ENCODE data around the gene ICAM5.
"Not testable (repeated sequence)": the region's sequence is repeated elsewhere in the genome, so short reads cannot be mapped to it uniquely, and the experiment has no call there.

Gene ICAM5, protein sequence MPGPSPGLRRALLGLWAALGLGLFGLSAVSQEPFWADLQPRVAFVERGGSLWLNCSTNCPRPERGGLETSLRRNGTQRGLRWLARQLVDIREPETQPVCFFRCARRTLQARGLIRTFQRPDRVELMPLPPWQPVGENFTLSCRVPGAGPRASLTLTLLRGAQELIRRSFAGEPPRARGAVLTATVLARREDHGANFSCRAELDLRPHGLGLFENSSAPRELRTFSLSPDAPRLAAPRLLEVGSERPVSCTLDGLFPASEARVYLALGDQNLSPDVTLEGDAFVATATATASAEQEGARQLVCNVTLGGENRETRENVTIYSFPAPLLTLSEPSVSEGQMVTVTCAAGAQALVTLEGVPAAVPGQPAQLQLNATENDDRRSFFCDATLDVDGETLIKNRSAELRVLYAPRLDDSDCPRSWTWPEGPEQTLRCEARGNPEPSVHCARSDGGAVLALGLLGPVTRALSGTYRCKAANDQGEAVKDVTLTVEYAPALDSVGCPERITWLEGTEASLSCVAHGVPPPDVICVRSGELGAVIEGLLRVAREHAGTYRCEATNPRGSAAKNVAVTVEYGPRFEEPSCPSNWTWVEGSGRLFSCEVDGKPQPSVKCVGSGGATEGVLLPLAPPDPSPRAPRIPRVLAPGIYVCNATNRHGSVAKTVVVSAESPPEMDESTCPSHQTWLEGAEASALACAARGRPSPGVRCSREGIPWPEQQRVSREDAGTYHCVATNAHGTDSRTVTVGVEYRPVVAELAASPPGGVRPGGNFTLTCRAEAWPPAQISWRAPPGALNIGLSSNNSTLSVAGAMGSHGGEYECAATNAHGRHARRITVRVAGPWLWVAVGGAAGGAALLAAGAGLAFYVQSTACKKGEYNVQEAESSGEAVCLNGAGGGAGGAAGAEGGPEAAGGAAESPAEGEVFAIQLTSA
- 3.2 to 11.7 reads per million in 2 donors for total RNA-seq

- DNase-seq, result peak; percentile 35
Measured at GRCh38 chr19:10289836-10290356, at the start of gene ICAM5. ICAM5 (plus strand) TSS chr19:10289952; CDS start chr19:10290044, 92 bp downstream.

- not testable (repeated sequence) for DNase-seq
Measured at GRCh38 chr19:10241826-10242449, 47.8 kb upstream of the ICAM5 start.

- no peak for DNase-seq
Measured at GRCh38 chr19:10243606-10244005, 46.1 kb upstream of the ICAM5 start.

DNA sequence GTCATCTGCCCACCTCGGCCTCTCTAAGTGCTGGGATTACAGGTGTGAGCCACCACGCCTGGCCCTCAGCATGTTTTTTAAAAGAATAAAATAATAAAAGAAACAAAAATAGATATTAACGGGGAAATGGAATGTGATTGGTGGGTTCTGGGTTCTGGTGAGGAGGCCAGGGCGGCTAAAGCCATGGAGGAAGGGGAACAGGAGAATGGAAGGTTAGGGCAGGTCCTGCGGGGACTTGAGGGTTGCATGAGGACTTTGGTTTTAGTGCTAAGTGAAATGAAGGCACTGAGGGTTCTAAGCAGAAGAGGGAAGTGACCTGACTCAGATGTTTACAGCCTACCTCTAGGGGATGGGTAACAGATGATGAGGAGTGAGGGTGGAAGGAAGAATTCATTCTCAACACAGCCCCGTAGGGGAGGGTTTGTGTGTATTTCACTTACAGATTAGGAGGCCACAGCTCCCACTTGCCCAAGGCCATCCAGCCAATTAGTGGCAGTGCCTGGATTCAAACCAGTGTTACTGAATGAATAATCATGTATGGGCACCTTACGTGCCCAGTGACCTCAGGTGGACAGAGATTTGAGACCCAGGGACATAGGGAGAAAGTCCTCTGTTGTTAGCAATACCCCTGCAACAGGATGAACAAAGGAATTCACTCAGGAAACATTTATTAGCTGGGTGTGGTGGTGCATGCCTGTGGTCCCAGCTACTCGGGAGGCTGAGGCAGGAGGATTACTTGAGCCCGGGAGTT is 44.4 kb upstream of the ICAM5 start:
- no peak for DNase-seq

- no peak for DNase-seq
Measured at GRCh38 chr19:10246511-10246910, 43.2 kb upstream of the ICAM5 start.

DNA sequence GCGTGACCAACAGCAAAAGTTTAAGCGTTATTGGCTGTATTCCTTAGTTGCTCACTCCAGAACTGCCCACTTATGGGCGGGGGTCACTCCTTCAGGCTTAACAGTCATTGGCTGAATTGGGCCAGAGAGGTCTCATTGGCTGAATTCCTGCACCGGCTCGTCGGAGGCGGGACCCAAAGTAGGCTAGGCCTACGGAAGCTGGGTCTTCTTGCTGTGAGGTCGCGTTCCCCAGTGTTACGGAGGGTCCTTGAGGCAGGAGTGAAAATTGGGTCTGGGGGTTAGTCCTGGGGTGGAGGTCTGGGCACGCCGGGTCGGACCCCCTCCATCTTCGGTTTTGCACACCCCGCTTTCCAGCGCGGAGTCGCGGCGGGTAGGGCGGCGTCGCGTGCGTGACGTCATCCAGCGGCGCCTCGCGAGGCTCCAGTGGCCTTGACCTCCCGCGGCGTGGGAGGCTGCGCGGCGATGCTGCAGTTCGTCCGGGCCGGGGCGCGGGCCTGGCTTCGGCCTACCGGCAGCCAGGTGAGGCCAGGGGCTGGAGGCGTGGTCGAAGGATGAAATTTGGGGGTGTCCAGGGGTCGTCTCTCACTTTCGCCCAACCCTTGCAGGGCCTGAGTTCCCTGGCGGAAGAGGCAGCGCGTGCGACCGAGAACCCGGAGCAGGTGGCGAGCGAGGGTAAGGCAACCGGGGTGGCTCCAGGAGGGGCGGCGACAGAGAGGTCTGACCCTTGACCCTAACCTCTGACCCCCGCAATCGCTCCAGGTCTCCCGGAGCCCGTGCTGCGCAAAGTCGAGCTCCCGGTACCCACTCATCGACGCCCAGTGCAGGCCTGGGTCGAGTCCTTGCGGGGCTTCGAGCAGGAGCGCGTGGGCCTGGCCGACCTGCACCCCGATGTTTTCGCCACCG is 37.7 kb upstream of the ICAM5 start, which contains the start of gene MRPL4:
Gene MRPL4 (plus strand): TSS at position 423 of the 903 bp plus-strand sequence. CDS start 40 bp downstream, at position 463.
- DNase-seq, result peak; percentile 80

GRCh38 chr19:10252707-10253106 is 37.0 kb upstream of the ICAM5 start:
- DNase-seq, result no peak

DNA sequence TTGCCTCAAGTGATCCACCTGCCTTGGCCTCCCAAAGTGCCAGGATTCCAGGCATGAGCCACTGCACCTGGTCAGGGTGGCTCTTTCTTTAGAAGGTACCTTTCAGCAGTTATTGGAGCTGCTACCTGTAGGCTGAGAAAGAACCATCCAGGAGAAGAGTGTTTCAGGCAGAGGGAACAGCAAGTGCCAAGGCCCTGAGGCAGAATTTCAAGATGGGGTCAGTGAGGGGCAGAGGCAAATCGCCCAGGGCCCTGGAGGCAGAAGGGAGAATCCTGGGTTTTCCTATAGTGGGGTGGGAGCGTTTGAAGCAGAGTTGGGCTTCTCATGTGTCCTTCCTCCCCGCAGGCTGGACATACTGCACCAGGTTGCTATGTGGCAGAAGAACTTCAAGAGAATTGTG is 35.5 kb upstream of the ICAM5 start:
- no peak for DNase-seq

GRCh38 chr19:10255358-10255757 is 34.4 kb upstream of the ICAM5 start:
- no peak for DNase-seq

- no peak for DNase-seq
Measured at GRCh38 chr19:10256551-10256950, 33.2 kb upstream of the ICAM5 start.

DNA sequence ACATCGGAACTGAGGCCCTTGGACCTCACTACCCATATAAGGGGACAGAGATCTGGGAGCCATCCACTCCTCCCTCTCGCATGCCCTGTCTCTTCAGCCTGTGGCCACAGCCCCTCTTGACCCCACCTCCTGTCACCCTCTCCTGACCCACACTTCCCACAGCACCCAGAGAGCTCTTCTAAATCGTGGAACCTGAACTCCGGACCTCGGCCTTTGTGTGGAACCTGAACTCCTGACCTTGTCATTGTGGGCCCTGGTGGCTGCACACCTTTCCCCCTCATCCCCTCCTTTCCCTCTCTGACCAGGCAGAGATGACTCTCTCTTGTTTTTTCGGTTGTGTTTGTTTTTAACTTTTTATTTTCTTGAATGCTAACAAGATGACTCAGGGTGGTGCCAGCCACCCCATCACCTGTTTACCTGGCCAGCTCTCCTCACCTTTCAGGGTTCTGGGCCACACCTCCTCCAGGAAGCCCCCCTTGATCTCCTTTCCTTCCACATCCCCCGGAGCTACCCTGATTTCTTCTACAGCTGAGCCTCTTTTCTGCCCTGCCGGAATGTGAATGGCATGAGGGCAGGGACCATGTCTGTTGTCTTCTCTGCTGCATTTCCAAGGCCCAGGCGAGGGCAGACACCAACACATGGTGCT is 32.7 kb upstream of the ICAM5 start:
- DNase-seq, result no peak

DNA sequence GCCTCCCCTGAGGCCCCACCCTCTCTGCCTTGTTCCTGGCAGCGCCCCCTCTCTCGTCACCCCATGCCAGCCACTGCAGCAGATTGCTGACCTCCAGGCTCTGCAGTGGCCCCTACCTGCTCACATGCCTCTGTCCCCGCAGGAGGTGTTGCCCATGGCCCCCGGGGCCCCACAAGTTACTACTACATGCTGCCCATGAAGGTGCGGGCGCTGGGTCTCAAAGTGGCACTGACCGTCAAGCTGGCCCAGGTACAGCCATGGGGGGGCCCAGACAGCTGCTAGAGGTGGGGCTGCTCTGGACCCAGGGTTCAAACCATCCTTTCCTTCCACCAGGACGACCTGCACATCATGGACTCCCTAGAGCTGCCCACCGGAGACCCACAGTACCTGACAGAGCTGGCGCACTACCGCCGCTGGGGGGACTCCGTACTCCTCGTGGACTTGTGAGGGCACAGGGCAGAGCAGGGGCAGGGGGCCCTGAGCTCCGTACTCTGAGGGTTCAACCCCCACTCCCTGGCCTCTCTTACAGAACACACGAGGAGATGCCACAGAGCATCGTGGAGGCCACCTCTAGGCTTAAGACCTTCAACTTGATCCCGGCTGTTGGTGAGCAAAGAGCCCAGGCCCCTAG is 31.6 kb upstream of the ICAM5 start:
- no peak for DNase-seq

GRCh38 chr19:10259162-10259905 is 30.4 kb upstream of the ICAM5 start:
- no peak for DNase-seq

DNA sequence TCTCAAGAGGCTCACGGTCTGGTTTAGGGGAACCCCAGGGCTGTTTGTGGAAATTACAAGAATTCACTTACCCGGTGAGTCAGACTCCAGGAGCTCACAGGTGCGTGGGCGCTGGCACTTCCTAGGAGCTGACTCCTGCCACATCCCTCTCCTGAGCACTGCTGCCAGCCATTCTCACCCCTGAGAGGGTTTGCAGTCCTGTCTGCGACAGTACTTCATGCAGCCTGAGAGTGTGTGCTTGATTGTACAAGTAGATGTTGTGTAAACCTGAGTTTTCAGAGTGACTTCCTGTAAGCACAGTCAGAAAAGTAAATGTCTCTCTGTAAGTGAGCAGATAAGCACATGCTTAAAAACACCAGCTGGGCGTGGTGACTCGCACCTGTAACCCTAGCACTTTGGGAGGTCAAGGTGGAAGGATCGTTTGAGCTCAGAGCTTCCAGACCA is 29.6 kb upstream of the ICAM5 start:
- no peak for DNase-seq

DNA sequence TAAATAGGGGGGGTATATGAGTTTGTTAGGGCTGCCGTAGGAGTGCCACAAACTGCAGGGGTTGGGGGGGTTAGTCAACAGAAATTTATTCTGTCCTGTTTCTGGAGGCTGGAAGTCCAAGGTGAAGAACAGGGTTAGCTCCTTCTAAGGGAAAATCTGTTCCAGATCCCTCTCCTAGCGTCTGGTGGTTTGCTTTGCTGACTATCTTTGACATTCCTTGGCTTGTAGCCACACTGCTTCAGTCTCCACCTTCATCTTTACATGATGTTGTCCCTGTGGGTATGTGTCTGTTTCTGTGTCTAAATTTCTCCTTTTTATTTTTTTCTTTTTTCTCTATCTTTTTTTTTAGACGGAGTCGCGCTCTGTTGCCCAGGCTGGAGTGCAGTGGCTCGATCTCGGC is 27.0 kb upstream of the ICAM5 start:
- DNase-seq, result no peak

GRCh38 chr19:10266706-10267105 is 23.0 kb upstream of the ICAM5 start:
- DNase-seq, result no peak

GRCh38 chr19:10268071-10268470 is 21.7 kb upstream of the ICAM5 start:
- no peak for DNase-seq

- DNase-seq, result peak; percentile 68
Measured at GRCh38 chr19:10269333-10270179, 20.2 kb upstream of the ICAM5 start.
